CD14-positive monocyte (primary cell): Measurements from ENCODE around the gene STARD5. TPM values are rescaled to one million over a fixed set of nuclear protein-coding genes. Genes with fewer than 3 reads are reported as not detected.

Experiments used
- DNase-seq, 3 donors: peaks; one replicate each; pipeline ENCODE4 v3.0.0-alpha.2; 2011 to 2022
- H2AFZ ChIP-seq: 2 replicates; pipeline ENCODE4 v1.6.0; 2012; ENCODE audit warnings: mild to moderate bottlenecking, low read depth, low read length, inconsistent platforms; ENCODE audit not compliant: insufficient read depth, poor library complexity, severe bottlenecking
- H3K27ac ChIP-seq, 2 donors: 1 replicate in 1 of 2; 2 replicates in 1 of 2; pipeline ENCODE4 v1.5.1; 2012 to 2013; ENCODE audit warnings: low read length in 2 of 2, control low read depth in 1 of 2, inconsistent platforms in 1 of 2, low read depth in 1 of 2, mild to moderate bottlenecking in 1 of 2
- H3K27me3 ChIP-seq, 2 donors: one replicate each; pipeline versions ENCODE4 v1.6.0 to v1.6.1; 2011 to 2013; ENCODE audit warnings: low read length in 2 of 2; ENCODE audit not compliant: control insufficient read depth in 2 of 2, insufficient read depth in 2 of 2
- H3K36me3 ChIP-seq, 2 donors: replicated peaks in 1 of 2; 1 replicate in 1 of 2; 2 replicates in 1 of 2; pipeline versions ENCODE4 v1.5.1 to v1.6.1; 2012 to 2013; ENCODE audit warnings: low read length in 2 of 2, control low read depth in 1 of 2, inconsistent platforms in 1 of 2, mild to moderate bottlenecking in 1 of 2; ENCODE audit not compliant: insufficient read depth in 2 of 2, control insufficient read depth in 1 of 2
- H3K4me1 ChIP-seq, 2 donors: 1 replicate in 1 of 2; 2 replicates in 1 of 2; pipeline versions ENCODE4 v1.5.1 to v1.6.1; 2012 to 2013; ENCODE audit warnings: low read length in 2 of 2, control low read depth in 1 of 2, inconsistent platforms in 1 of 2, mild to moderate bottlenecking in 1 of 2, moderate library complexity in 1 of 2; ENCODE audit not compliant: insufficient read depth in 2 of 2, control insufficient read depth in 1 of 2
- H3K4me2 ChIP-seq: replicated peaks from 2 replicates; pipeline ENCODE3; 2012; ENCODE audit warnings: low read length, moderate library complexity, mild to moderate bottlenecking; ENCODE audit not compliant: poor library complexity, severe bottlenecking; ENCODE audit errors: extremely low read depth
- H3K4me3 ChIP-seq, 3 experiments: fragments of 200-600 bp in 1 of 3; sonication (generic) in 1 of 3; replicated peaks in 1 of 3; 1 replicate in 2 of 3; 2 replicates in 1 of 3; pipeline ENCODE4 v1.5.1; 2011 to 2013; ENCODE audit warnings: low read length in 3 of 3, mild to moderate bottlenecking in 3 of 3, control low read depth in 2 of 3, low read depth in 2 of 3, inconsistent platforms in 1 of 3, moderate library complexity in 1 of 3
- H3K79me2 ChIP-seq: 2 replicates; pipeline ENCODE4 v1.6.0; 2012; ENCODE audit warnings: mild to moderate bottlenecking, control low read depth, inconsistent platforms, low read length, moderate library complexity; ENCODE audit not compliant: insufficient read depth
- H3K9ac ChIP-seq: 2 replicates; pipeline ENCODE4 v1.6.0; 2017; ENCODE audit warnings: low read length, mild to moderate bottlenecking; ENCODE audit not compliant: insufficient read depth, poor library complexity, severe bottlenecking
- H3K9me3 ChIP-seq, 2 donors: replicated peaks in 1 of 2; 1 replicate in 1 of 2; 2 replicates in 1 of 2; pipeline versions ENCODE4 v1.5.1 to v1.6.1; 2012 to 2013; ENCODE audit warnings: low read length in 2 of 2, control low read depth in 1 of 2; ENCODE audit not compliant: control insufficient read depth in 1 of 2, insufficient read depth in 1 of 2
- H4K20me1 ChIP-seq: 2 replicates; pipeline ENCODE4 v1.6.0; 2012; ENCODE audit warnings: mild to moderate bottlenecking, low read length, control low read depth, moderate library complexity; ENCODE audit not compliant: insufficient read depth
- H3K27ac Mint-ChIP-seq, 7 donors: one replicate each; pipeline ENCODE4 v1.8.0; 2020; ENCODE audit warnings: mild to moderate bottlenecking in 7 of 7, mixed read lengths in 7 of 7, moderate library complexity in 6 of 7, inconsistent platforms in 2 of 7
- H3K27me3 Mint-ChIP-seq, 3 donors: one replicate each; pipeline ENCODE4 v1.8.0; 2021 to 2022; ENCODE audit warnings: low read depth in 3 of 3, mild to moderate bottlenecking in 3 of 3, mixed read lengths in 3 of 3, moderate library complexity in 3 of 3, inconsistent platforms in 1 of 3
- H3K36me3 Mint-ChIP-seq, 2 donors: one replicate each; pipeline ENCODE4 v1.8.0; 2020; ENCODE audit warnings: mixed read lengths in 2 of 2, inconsistent platforms in 1 of 2, mild to moderate bottlenecking in 1 of 2
- H3K4me1 Mint-ChIP-seq: one replicate; pipeline ENCODE4 v1.8.0; 2020; ENCODE audit warnings: mild to moderate bottlenecking, mixed read lengths
- H3K4me3 Mint-ChIP-seq, 2 donors: one replicate each; pipeline ENCODE4 v1.8.0; 2020; ENCODE audit warnings: mild to moderate bottlenecking in 2 of 2, mixed read lengths in 2 of 2, moderate library complexity in 1 of 2
- H3K9me3 Mint-ChIP-seq, 7 donors: one replicate each; pipeline ENCODE4 v1.8.0; 2020 to 2022; ENCODE audit warnings: mixed read lengths in 7 of 7, mild to moderate bottlenecking in 6 of 7, moderate library complexity in 6 of 7, inconsistent platforms in 2 of 7
- WGBS: methylation state at CpG from one replicate; pipeline ENCODE4 v1.1.5; 2013; ENCODE audit warnings: missing lambda C conversion rate; ENCODE audit not compliant: insufficient coverage; 5-methylcytosine and 5-hydroxymethylcytosine counted together
- intact Hi-C, 2 donors: fragments of 100-400 bp; cut with micrococcal nuclease; formaldehyde crosslinking; loops; one replicate each; pipeline versions ENCODE4 v1.15.0 to v1.15.1; 2023
- polyA plus RNA-seq, 3 donors: library from polyadenylated mRNA; depleted of rRNA in 1 of 3; unstranded in 2 of 3; stranded (reverse) in 1 of 3; fragments of 300-500 nt in 2 of 3; fragments of >200 nt in 1 of 3; fragmentation: Illumina TruSeq in 2 of 3; gene quantifications; 1 replicate in 2 of 3; 2 replicates in 1 of 3; pipeline ENCODE4 v1.2.3, GENCODE V29; 2012 to 2021
- TF ChIP-seq, protein P1 (sequence below): fragments of 200-600 bp; IDR thresholded peaks from one replicate; pipeline ENCODE4 v1.8.0; 2022; ENCODE audit warnings: antibody characterized with exemption, mild to moderate bottlenecking

STARD5 gene
- polyA plus RNA-seq, 3 donors: 1.5 to 15.1 (median 2.5) TPM

GRCh38 chr15:81347910-81348309 is 24.0 kb upstream of the STARD5 start:
- H3K79me2 ChIP-seq: no peaks in the 10 kb centered on the region
- H3K9me3 ChIP-seq: no peaks in the 10 kb centered on the region
- H3K27ac ChIP-seq: no peak overlapping the region
- H3K4me1 ChIP-seq: no peaks in the 10 kb centered on the region
- no peaks in the 10 kb centered on the region for H3K9me3 Mint-ChIP-seq
- no peak overlapping the region for H3K4me3 ChIP-seq
- WGBS: no CpG with 5 or more reads among the region's 4 CpGs
- H3K4me1 Mint-ChIP-seq: no peaks in the 10 kb centered on the region
- H3K4me2 ChIP-seq: no peak overlapping the region
- no peaks in the 10 kb centered on the region for H4K20me1 ChIP-seq
- no peak overlapping the region for H2AFZ ChIP-seq
- no peak overlapping the region for H3K9ac ChIP-seq
- no peak overlapping the region for H3K27ac Mint-ChIP-seq
- intact Hi-C loops: no loop called here
- no peaks in the 10 kb centered on the region for H3K27me3 ChIP-seq
- H3K4me3 Mint-ChIP-seq: no peak overlapping the region
- no peaks in the 10 kb centered on the region for H3K36me3 Mint-ChIP-seq
- peaks cover 0 to 5% (median 2%) of the 10 kb centered on the region in 3 donors for H3K27me3 Mint-ChIP-seq
- no peaks in the 10 kb centered on the region for H3K36me3 ChIP-seq
- DNase-seq: no peak
- TF ChIP-seq, protein P1, sequence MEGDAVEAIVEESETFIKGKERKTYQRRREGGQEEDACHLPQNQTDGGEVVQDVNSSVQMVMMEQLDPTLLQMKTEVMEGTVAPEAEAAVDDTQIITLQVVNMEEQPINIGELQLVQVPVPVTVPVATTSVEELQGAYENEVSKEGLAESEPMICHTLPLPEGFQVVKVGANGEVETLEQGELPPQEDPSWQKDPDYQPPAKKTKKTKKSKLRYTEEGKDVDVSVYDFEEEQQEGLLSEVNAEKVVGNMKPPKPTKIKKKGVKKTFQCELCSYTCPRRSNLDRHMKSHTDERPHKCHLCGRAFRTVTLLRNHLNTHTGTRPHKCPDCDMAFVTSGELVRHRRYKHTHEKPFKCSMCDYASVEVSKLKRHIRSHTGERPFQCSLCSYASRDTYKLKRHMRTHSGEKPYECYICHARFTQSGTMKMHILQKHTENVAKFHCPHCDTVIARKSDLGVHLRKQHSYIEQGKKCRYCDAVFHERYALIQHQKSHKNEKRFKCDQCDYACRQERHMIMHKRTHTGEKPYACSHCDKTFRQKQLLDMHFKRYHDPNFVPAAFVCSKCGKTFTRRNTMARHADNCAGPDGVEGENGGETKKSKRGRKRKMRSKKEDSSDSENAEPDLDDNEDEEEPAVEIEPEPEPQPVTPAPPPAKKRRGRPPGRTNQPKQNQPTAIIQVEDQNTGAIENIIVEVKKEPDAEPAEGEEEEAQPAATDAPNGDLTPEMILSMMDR: no peak

DNA sequence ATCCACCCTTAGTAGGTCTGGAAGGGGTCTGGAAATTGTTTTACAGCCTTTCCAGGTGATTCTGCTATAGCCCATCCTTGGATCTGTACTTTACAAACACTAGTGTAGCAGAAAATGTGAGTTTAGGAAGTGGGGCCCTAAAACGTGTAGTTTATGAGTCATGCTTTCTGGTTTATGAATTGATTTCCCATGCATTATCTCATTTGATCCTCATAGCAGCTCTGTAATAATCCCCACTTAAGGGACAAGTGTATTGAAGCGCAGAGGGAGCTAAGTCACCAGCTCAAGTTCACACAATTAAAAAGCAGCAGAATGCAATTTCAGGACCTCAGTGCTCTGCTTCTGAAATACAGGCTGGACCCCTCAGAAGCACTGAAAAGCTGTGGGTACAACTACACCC is 22.7 kb upstream of the STARD5 start:
- H3K27me3 ChIP-seq: no peaks in the 10 kb centered on the region
- H3K4me3 Mint-ChIP-seq: no peak overlapping the region
- intact Hi-C loops: no loop called here
- peaks cover 0 to 5% (median 2%) of the 10 kb centered on the region in 3 donors for H3K27me3 Mint-ChIP-seq
- H3K27ac Mint-ChIP-seq: no peak overlapping the region
- TF ChIP-seq, protein P1: no peak
- H3K79me2 ChIP-seq: no peaks in the 10 kb centered on the region
- H3K36me3 ChIP-seq: no peaks in the 10 kb centered on the region
- no peak overlapping the region for H2AFZ ChIP-seq
- no peak overlapping the region for H3K4me2 ChIP-seq
- no peaks in the 10 kb centered on the region for H4K20me1 ChIP-seq
- H3K9ac ChIP-seq: no peak overlapping the region
- H3K9me3 Mint-ChIP-seq: no peaks in the 10 kb centered on the region
- no peaks in the 10 kb centered on the region for H3K4me1 ChIP-seq
- no peak overlapping the region for H3K27ac ChIP-seq
- no peaks in the 10 kb centered on the region for H3K9me3 ChIP-seq
- no peaks in the 10 kb centered on the region for H3K36me3 Mint-ChIP-seq
- no CpG with 5 or more reads among the region's 2 CpGs for WGBS
- no peak for DNase-seq
- no peaks in the 10 kb centered on the region for H3K4me1 Mint-ChIP-seq
- no peak overlapping the region for H3K4me3 ChIP-seq
